DMS79 (cell line): Measurements from ENCODE around the gene ZGRF1.
"Not testable (repeated sequence)": the region's sequence is repeated elsewhere in the genome, so short reads cannot be mapped to it uniquely, and the experiment has no call there.

Experiments used
- DNase-seq: peaks from one replicate; lab custom pipeline; 2025; lab: John Stamatoyannopoulos, UW

ZGRF1 gene

DNA sequence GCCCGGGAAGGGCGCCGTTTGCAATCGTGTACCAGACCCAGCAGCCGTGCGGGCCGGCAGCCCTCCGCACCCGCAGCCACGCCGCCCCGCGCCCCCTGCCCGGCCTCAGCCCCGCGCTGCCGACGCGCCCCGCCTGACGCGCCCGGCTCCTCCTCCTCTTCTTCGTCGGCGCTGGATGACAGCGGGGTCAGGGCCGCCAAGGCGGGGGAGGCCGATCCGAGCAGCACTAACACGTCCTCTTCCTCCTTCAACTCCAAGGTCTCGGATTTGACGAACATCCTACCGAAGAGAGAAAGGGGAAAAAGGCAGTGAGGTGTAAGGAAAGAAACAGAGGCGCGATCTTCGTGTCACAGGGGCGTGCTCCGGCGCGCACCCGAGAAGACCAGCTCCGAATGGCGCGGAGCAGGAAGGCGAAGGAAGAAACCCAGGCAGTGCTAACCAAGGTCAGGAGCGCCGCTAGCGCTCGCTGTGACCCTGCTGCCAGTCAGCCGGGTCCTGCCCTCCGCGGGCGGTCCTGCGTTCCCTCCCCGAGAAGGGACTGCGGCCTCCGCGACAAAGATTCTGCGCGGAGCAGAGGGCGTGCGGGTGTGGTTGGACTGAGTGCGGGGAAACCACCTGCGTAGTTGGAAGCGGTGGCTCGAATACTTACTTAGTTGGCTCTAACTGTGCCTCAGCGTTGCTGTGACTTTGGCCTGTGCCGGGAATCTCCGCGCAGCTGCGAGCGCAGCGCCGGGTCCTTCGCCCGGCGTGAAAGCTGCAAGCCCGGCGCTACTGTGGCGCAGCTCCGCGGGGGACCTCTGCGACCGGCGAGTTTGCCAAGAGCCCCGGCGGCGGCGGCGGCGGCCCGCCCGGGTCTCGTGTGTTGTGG, 121.3 kb downstream of the ZGRF1 start:
- no peak for DNase-seq

DNA sequence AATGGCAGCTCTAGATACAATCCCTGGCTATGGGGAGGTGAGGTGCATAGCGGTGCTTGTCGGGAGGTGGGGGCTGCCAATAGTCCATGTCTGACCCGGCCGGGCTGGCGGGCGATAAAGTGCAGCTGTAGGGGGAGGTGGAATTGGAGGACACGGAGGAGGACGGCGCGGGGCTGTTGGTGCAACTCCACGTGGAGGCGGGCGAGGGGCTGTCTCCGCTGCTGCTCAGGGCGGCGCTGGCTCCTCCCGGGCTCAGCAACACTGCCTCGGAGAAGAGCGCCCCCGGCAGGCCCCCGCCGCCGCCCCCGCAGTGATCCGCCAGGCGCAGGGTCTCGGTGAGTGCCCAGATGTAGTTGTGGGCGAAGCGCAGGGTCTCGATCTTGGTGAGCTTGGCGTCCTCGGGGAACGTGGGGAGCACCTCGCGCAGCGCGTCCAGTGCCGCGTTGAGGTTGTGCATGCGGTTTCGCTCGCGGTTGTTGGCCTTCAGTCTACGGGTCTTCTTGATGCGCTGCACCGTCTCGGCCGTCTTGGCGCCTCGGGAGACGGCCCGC, 122.0 kb downstream of the ZGRF1 start:
- DNase-seq: no peak

DNA sequence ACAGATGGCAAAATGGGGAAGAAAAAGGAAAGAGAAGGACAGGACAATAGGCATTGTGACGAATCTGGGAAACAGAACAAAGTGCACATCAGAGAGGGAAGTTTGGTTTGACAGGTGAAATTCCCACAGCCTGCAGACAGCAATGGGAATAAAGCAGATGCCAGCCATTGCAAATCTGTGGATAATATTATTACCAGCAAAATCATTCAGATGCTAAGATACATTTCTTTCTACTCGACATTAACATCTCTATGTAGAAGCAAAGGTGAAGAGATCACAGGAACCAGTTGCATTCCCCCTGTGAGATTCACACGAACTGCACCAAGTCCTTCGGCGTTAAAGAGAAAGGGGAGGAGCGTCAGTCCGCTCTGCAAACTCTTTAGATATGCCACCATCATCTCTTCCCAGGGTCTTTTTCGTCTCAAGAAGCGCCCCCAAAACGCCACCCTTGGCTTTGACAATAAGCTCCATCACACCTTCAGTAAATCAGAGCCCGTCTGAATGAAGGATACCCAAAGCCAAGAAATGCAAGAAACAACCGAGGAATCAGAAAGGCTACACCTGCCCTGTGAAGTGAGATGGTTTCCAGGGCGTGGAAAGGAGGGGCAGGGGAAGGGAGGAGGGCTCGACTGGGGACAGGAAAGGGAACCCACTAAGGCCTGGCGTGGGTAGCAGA, 122.6 kb downstream of the ZGRF1 start:
- no peak for DNase-seq

DNA sequence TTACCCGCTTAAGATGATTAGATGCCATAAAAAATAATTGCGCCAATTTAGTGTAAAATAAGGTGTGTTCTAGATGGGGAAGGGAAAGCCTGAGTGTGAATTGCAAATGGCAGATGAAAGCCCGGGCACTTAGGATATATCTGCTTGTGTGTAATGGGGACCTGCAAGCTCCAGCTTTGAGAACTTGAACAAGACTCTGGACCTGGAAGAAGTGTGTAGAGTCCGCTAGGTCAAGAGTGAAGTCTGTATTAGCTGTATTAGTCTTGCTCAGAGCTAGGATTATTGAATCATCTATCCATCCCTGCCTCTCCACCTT, 124.9 kb downstream of the ZGRF1 start:
- DNase-seq: no peak

DNA sequence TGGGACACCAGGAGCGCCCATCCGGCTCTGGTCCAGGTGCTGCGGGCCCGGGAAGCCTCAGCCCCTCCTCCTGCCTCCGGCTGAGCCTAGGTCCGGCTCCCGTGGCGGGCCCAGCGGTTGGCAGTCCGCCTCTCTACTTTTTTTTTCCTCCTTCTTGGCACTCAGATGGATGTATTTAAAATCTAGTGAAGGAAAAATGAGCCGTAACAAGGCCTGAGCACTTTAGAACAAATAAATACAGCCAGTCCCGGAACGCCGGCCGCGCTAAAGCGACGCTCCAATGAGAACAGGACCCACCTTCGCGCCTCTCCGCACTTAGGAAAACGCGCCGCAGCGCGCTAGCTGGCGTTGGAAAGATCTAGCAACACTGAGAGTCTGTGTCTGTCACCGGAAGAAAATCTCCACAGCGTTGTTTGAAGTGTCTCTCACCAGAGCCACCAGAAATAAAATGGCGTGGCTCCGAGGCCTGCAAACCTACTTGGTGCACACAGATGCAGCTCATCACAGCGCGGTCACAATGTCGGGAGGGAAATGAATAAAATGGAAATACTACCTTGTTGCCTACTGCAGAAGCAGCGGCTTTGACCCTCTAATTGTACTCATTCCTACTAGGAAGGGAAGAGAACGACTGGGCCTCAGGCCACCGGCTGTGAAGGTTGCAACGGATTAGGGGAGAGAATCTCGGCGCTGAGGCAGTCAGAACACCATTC, 125.5 kb downstream of the ZGRF1 start:
- no peak for DNase-seq

DNA sequence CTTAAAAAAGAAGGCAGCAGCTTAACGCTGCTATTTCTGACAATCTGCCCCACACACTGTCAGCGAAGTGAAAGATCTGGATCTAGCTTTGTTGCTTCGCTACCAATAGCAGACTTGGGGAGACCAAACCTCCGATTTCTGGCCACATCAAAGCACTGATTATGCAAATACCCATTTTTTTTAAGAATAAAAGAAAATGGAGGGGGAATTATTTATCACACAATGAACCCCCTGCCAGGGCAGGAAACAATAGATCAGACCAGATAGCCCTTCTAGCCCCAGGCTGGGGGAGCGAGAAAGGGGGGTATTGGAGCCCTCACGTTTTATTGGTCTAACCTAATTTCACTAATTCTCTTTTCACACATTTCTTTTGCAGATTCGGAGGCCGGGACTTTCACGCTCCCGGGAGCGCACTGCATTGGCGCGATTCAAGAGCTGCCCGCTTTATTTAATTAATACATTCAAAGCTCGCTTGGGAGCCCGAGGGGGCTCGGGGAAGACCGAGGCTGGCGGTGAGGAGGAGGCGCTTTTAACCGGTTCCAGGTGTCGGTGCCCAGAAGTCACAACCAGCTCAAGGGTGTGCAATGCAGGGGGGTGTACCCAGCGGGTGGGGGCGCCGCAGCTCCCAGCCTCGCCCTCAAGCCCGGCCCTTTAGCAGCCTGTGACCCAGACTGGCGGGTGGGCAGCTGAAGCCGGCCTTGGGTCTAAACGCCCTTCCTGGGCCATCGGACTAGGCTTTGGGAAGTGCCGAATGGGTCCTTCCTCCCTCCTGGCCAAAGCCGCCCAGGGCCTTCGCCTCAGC, 126.2 kb downstream of the ZGRF1 start:
- no peak for DNase-seq

DNA sequence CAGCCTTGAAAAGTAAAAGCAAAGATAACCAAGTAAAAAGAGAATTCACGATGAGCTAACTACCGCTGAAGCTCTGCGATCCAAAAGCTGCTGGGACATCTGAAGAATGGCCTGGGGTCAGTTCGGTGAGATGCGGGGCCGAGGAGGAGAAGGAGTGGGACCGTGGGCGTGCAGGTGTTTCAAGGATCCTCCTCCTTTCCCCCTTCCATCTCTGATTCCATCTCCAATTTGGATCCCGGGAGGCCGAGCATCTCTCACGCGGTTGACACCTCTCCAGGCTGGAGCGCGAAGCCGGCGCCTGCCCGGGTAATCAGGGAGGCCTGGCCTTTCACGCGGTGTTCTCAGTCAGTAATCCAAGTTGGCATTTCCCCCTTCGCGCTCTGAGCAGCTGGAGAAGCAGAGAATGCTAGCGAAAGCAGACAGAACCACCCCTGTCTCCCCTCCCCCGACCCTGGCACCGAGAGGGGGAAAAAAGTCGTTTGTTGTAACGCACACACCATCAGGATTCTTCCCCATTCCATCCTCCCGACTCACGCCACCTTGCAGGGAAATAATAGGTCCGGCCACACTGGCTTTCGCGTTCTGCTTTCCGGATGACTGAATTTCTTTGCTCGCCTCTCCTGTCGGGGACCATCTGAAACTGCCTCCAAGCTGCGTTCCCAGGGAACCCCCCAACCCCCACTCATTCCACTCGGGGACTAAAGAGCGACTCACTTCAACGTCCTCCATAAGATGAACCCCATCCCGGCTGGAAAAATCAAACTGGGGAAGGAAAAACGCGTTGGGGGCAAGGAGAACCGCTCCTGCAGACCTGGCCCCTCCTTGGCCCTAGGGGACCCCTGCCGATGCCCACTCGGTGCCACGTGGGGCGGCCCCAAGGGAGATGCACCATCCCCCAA, 127.2 kb downstream of the ZGRF1 start:
- DNase-seq: no peak

DNA sequence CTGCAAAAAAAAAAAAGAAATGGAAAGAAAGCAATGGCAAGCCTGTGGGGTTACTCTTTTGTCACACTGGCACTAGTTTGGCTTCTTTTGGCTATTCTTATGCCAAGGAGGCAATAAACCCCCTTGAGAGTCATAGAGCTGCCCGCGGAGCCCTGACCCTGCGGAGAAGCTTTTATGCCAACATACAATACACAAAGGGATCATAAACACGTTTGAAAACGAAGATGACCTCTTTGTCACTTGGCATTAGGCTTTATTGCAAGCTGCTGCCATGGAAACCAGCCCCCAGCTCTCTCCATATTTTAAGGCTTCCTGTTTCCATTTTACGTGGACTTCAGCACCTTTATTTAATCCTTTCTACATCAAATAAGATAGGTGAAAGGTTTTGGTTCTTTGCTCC, 128.4 kb downstream of the ZGRF1 start:
- DNase-seq: no peak

DNA sequence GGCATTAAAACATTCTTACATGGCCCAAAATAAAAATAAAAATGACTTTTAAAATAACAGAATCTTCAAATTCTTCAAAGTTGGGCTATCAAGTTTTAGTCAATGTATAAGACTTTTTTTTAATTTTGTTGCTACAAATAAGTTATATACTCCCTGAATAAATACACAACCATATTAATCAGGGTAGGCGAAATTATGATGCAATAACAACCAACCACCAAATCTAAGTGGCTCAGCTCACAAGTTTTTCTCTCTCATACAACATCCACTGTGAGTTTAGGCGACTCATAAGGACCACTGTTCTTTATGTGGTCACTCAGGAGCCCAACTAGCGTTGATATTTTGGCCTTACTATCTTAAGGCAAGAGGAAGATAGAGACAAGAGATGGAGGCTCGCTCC, 131.9 kb downstream of the ZGRF1 start:
- no peak for DNase-seq

DNA sequence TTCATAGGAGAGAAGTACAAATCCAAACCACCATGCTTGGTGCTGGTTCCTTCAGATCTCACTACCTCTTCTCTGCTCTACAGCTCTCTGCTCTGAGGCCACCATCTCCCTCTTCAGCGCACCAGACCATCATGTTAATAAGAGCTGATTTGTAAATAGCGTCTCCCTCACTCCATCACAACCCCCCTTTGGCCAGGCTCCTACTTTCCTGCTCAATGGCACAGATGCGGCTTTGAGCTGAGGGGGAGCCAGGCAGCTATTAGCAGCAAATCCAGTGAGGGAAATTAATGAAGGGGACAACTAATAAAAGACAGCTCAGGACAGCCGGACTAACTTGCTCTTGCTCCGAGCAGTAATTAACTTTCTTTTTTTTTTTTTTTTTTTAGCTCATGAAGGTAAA, 133.8 kb downstream of the ZGRF1 start:
- no peak for DNase-seq

DNA sequence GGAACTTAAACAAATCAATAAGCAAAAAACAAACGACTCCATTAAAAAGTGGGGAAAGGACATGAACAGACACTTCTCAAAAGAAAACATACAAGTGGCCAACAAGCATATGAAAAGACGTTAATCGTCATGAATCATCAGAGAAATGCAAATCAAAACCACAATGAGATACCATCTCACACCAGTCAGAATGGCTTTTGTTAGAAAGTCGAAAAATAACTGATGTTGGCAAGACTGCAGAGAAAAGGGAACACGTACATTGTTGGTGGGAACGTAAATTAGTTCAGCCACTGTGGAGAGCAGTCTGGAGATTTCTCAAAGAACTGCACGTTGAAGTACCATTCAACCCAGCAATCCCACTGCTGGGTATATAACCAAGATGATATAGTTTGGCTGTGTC, 144.4 kb downstream of the ZGRF1 start:
- no peak for DNase-seq

DNA sequence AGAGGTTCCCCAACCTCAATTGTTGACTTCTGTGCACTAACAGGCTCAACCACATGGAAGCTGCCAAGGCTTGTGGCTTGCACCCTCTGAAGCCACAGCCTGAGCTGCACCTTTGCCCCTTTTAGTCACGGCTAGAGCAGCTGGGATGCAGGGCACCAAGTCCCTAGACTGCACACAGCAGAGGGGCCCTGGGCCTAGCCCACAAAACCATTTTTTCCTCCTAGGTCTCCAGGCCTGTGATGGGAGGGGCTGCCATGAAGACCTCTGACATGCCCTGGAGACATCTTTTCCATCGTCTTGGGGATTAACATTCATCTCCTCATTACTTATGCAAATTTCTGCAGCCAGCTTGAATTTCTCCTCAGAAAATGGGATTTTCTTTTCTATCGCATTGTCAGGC, 145.9 kb downstream of the ZGRF1 start:
- DNase-seq: not testable (repeated sequence)
